HG02678 (cell line): ENCODE data around the gene TCEAL2.
"Not testable (repeated sequence)": the region's sequence is repeated elsewhere in the genome, so short reads cannot be mapped to it uniquely, and the experiment has no call there.

Experiments used
- ATAC-seq: cut with Tn5 transposase; IDR thresholded peaks from one replicate; pipeline ENCODE4 v1.9.1; 2021; ENCODE audit warnings: mild to moderate bottlenecking, moderate library complexity; ENCODE audit not compliant: unreplicated experiment

Gene TCEAL2

GRCh38 chrX:102125436-102125835 lies at the start of gene TCEAL2:
TCEAL2 (plus strand) TSS chrX:102125679; CDS start chrX:102126831, 1,152 bp downstream.
- not testable (repeated sequence) for ATAC-seq

GRCh38 chrX:102077426-102077825 lies 48.1 kb upstream of the TCEAL2 start:
- no peak for ATAC-seq

- no peak for ATAC-seq
These were observed 39.8 kb upstream of the TCEAL2 start for GRCh38 chrX:102085706-102086105.

- ATAC-seq = no peak
These were observed 12.1 kb upstream of the TCEAL2 start for GRCh38 chrX:102113367-102113766.

- no peak for ATAC-seq
These were observed 9.7 kb upstream of the TCEAL2 start for GRCh38 chrX:102115748-102116147.

GRCh38 chrX:102125014-102125413 lies 465 bp upstream of the TCEAL2 start:
- not testable (repeated sequence) for ATAC-seq

- not testable (repeated sequence) for ATAC-seq
These were observed 770 bp downstream of the TCEAL2 start for GRCh38 chrX:102126080-102126818.

GRCh38 chrX:102126863-102127262 lies 1.4 kb downstream of the TCEAL2 start:
- no peak for ATAC-seq

GRCh38 chrX:102129473-102129872 lies 4.0 kb downstream of the TCEAL2 start:
- ATAC-seq = no peak

- no peak for ATAC-seq
These were observed 12.6 kb downstream of the TCEAL2 start for GRCh38 chrX:102138064-102138463.

GRCh38 chrX:102140876-102141275 lies 15.4 kb downstream of the TCEAL2 start:
- ATAC-seq = not testable (repeated sequence)

- not testable (repeated sequence) for ATAC-seq
These were observed 16.2 kb downstream of the TCEAL2 start for GRCh38 chrX:102141631-102142030.

- not testable (repeated sequence) for ATAC-seq
These were observed 16.8 kb downstream of the TCEAL2 start, which contains the start of gene TCEAL6 for GRCh38 chrX:102142274-102142673. TCEAL6 (minus strand) TSS chrX:102142481.

GRCh38 chrX:102154218-102154860 lies 28.9 kb downstream of the TCEAL2 start:
- ATAC-seq = no peak

- peak; percentile 36 for ATAC-seq
These were observed 29.7 kb downstream of the TCEAL2 start for GRCh38 chrX:102154900-102155805.

- peak; percentile 98 for ATAC-seq
These were observed 30.3 kb downstream of the TCEAL2 start, which contains the start of gene BEX5 for GRCh38 chrX:102155806-102156179. BEX5 (minus strand) TSS chrX:102155977; CDS start chrX:102154265, 1,712 bp downstream.
